Measurements from ENCODE around the gene SPANXN3.
"Not testable (repeated sequence)": the region's sequence is repeated elsewhere in the genome, so short reads cannot be mapped to it uniquely, and the experiment has no call there.

The SPANXN3 gene, protein sequence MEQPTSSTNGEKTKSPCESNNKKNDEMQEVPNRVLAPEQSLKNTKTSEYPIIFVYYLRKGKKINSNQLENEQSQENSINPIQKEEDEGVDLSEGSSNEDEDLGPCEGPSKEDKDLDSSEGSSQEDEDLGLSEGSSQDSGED

DNA sequence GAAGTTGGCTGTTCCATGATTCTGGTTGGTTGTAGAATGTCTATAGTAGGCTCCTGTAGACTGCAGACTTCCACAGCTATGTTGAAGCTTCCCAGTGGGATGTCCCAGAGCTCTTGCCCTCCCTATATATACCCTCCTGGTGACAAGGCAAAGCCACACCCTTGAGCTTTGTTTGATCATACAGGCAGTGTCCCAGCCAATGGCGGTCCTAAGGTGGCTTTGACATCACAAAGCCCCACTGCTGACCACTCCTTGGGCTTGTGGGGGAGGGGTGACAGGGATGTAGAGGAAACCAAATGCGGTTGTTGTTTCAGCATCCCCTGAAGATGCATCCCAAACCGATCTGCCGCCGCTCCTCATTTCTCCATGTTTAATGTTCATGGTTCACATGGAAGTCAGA, at the start of gene SPANXN3:
TSS of gene SPANXN3 (minus strand) at position 101 of the 400 bp plus-strand sequence. CDS start at position 17, 84 bp downstream.
- not testable (repeated sequence) for DNase-seq

DNA sequence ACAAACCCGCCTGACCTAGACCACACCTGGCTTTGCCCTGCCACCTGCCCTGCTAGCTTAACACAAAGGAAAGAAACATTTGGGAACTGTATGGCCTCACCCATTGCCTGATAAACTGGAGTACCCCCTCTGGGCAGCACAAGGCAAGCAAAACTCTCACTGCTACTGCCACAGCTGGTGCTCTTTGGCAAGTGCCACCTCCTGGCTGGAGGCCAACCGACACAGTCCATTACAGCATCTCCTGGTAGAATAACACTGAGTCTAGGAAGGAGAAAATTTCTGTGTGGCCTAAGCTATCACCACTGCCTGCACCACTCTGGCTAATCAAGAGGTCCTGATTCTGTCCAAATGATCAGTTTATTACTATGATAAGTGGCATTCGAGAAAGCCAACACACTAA, 18.9 kb upstream of the SPANXN3 start:
- no peak for DNase-seq

GRCh38 chrX:143502196-143502595, 15.1 kb downstream of the SPANXN3 start:
- not testable (repeated sequence) for DNase-seq

- no peak for DNase-seq
Observed at GRCh38 chrX:143500751-143501150, 16.5 kb downstream of the SPANXN3 start.

- no peak for DNase-seq
Observed at GRCh38 chrX:143486105-143486504, 31.2 kb downstream of the SPANXN3 start.

DNA sequence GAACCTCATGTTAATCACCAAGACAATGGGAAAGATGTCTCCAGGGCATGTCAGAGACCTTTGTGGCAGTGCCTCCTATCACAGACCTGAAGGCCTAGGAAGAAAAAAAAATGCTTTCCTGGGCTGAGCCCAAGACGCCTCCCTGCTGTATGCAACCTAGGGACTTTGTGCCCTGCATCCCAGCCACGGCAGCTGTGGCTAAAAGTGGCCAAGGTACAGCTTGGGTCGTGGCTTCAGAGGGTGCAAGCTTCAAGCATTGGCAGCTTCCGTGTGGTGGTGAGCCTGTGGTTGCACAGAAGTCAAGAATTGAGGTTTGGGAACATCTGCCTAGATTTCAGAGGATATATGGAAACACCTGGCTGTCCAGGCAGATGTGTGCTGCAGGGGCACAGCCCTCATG, 40.5 kb downstream of the SPANXN3 start:
- DNase-seq: no peak

GRCh38 chrX:143472347-143472938, 44.8 kb downstream of the SPANXN3 start:
- DNase-seq: no peak

DNA sequence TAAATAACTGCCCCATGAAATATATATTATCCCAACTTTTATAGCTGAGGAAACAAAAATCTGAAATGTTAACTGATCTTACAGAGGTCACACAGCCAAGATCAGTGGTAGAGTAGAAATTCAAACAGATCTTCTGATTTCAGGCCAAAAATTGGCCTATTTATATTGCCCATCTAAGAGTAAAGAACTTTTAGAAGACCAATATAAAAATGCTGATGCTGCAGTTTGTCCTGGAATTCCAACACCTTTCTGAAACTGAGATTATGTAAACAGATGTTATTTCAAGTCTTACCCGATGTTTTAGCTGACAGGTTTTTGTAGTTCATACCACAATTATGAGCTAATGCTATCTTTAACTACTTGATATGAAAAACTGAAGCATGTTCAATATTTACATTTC, 51.1 kb downstream of the SPANXN3 start:
- no peak for DNase-seq

DNA sequence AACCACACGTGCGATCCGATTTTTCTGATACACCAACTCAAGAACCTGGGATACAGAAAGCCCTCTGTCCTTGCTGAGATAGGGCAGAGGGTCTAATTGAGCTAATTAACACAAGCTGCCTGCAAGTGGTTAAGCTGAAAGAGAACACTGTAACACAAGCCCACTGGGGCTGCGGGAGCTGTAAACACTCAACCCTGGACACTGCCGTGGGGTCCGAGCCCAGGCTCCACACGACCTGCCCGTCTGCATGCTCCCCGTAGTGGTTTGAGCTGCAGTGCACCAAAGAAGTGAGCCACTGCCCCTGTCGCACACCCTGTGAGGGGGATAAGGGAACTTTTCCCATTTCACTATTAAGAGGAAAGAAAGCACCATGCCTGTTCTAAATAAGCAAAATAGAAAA, 54.6 kb downstream of the SPANXN3 start:
- no peak for DNase-seq

DNA sequence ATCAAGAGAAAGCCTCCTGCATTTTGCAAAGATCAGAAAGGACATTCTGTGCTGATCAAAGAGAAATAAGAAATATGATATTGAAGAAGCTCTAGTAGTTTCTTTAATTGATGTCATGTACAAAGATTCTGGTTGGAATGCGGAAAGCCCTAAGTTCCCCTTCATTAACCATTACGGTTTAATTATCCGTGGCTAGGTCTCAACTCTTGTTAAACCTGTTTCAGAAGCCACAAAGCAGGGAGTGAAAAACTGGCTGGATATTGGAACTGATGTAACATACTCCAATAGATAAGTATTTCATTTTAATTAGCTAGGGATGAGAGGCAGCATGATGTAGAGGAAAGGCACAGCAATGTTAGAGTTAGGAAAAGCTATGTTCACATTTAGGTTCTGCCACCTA, 55.7 kb downstream of the SPANXN3 start:
- no peak for DNase-seq

Data from stimulated activated CD4-positive, alpha-beta T cell treated with anti-CD3 and anti-CD28 coated beads, Interleukin-1b, Interleukin-23, amount 100 ng/mL, for 48 hours (primary cell).